Neuronal stem cell (in vitro differentiated cells): ENCODE results near the gene MICAL3.
A peak's percentile ranks its signal among the peaks of the same experiment; 100 is the strongest.
"Not testable (repeated sequence)": the region's sequence is repeated elsewhere in the genome, so short reads cannot be mapped to it uniquely, and the experiment has no call there.

ENCODE experiments used
- DNase-seq: peaks from one replicate; pipeline ENCODE4 v3.0.0-alpha.2; 2013; ENCODE audit warnings: low spot score
- H2AFZ ChIP-seq: one replicate; pipeline ENCODE4 v1.6.1; 2013; ENCODE audit warnings: mild to moderate bottlenecking, low read length, inconsistent platforms
- H2AK5ac ChIP-seq: 2 replicates; pipeline ENCODE4 v1.6.1; 2013; ENCODE audit warnings: low read depth, mild to moderate bottlenecking, inconsistent platforms, low read length, moderate library complexity, mixed read lengths
- H2BK120ac ChIP-seq: 2 replicates; pipeline ENCODE4 v1.6.1; 2013; ENCODE audit warnings: low read depth, mild to moderate bottlenecking, inconsistent platforms, low read length, moderate library complexity, mixed read lengths
- H2BK12ac ChIP-seq: one replicate; pipeline ENCODE4 v1.6.1; 2013; ENCODE audit warnings: low read length, inconsistent platforms
- H2BK15ac ChIP-seq: 2 replicates; pipeline ENCODE4 v1.6.1; 2013; ENCODE audit warnings: mild to moderate bottlenecking, low read length, inconsistent platforms, mixed read lengths
- H2BK5ac ChIP-seq: one replicate; pipeline ENCODE4 v1.6.1; 2013; ENCODE audit warnings: inconsistent platforms, mild to moderate bottlenecking, low read length, moderate library complexity
- H3K14ac ChIP-seq: one replicate; pipeline ENCODE4 v1.6.1; 2013; ENCODE audit warnings: low read length, inconsistent platforms
- H3K18ac ChIP-seq: 2 replicates; pipeline ENCODE4 v1.6.1; 2013; ENCODE audit warnings: low read length, inconsistent platforms
- H3K23ac ChIP-seq: 2 replicates; pipeline ENCODE4 v1.6.1; 2013; ENCODE audit warnings: low read depth, mild to moderate bottlenecking, mixed read lengths, low read length, inconsistent platforms; ENCODE audit not compliant: poor library complexity
- H3K27ac ChIP-seq: replicated peaks from 3 replicates; pipeline ENCODE4 v1.5.1; 2013; ENCODE audit warnings: low read length, inconsistent platforms
- H3K27me3 ChIP-seq, 3 experiments: 2 replicates each; pipeline ENCODE4 v1.6.1; 2013; ENCODE audit warnings: low read length in 3 of 3, mild to moderate bottlenecking in 2 of 3, inconsistent platforms in 1 of 3, low read depth in 1 of 3, mixed read lengths in 1 of 3, moderate library complexity in 1 of 3; ENCODE audit not compliant: control insufficient read depth in 3 of 3, insufficient read depth in 3 of 3
- H3K36me3 ChIP-seq, 2 donors: replicated peaks in 1 of 2; 2 replicates each; pipeline ENCODE4 v1.6.1; 2013; ENCODE audit warnings: low read length in 2 of 2; ENCODE audit not compliant: control insufficient read depth in 2 of 2, insufficient read depth in 2 of 2
- H3K4ac ChIP-seq: 2 replicates; pipeline ENCODE4 v1.6.1; 2013; ENCODE audit warnings: inconsistent platforms, mild to moderate bottlenecking, low read length, moderate library complexity
- H3K4me1 ChIP-seq, 2 donors: 1 replicate in 1 of 2; 2 replicates in 1 of 2; pipeline ENCODE4 v1.6.1; 2013; ENCODE audit warnings: low read length in 2 of 2, low read depth in 1 of 2; ENCODE audit not compliant: control insufficient read depth in 2 of 2, insufficient read depth in 1 of 2
- H3K4me2 ChIP-seq: one replicate; pipeline ENCODE4 v1.6.1; 2013; ENCODE audit warnings: mild to moderate bottlenecking, low read length, inconsistent platforms; ENCODE audit not compliant: insufficient read depth, poor library complexity, severe bottlenecking
- H3K4me3 ChIP-seq, 2 donors: 2 replicates each; pipeline ENCODE4 v1.5.1; 2013; ENCODE audit warnings: low read length in 2 of 2, mild to moderate bottlenecking in 2 of 2, inconsistent platforms in 1 of 2, moderate library complexity in 1 of 2
- H3K79me1 ChIP-seq: one replicate; pipeline ENCODE4 v1.6.1; 2013; ENCODE audit warnings: low read depth, mild to moderate bottlenecking, inconsistent platforms, low read length, moderate library complexity
- H3K9ac ChIP-seq: one replicate; pipeline ENCODE4 v1.6.1; 2013; ENCODE audit warnings: mild to moderate bottlenecking, low read depth, low read length, inconsistent platforms; ENCODE audit not compliant: poor library complexity
- H3K9me3 ChIP-seq, 2 donors: replicated peaks in 1 of 2; 2 replicates each; pipeline versions ENCODE3 to v1.6.1; 2013; ENCODE audit warnings: low read length in 2 of 2, mild to moderate bottlenecking in 2 of 2, inconsistent platforms in 1 of 2, low read depth in 1 of 2, mixed read lengths in 1 of 2, moderate library complexity in 1 of 2; ENCODE audit not compliant: control insufficient read depth in 2 of 2, insufficient read depth in 1 of 2
- H4K8ac ChIP-seq: one replicate; pipeline ENCODE4 v1.6.1; 2013; ENCODE audit warnings: low read depth, mild to moderate bottlenecking, inconsistent platforms, low read length, moderate library complexity
- H4K91ac ChIP-seq: one replicate; pipeline ENCODE4 v1.6.1; 2013; ENCODE audit warnings: low read length, low read depth, mild to moderate bottlenecking, inconsistent platforms; ENCODE audit not compliant: poor library complexity
- WGBS, 2 donors: extraction: QIAGEN DNeasy Blood & Tissue Kit; methylation state at CpG; one replicate each; pipeline ENCODE4 v1.1.7; 2013; ENCODE audit warnings: missing lambda C conversion rate in 2 of 2, mixed read lengths in 1 of 2; ENCODE audit not compliant: insufficient read length in 2 of 2, insufficient replicate concordance in 1 of 2; ENCODE audit errors: extremely low coverage in 2 of 2; 5-methylcytosine and 5-hydroxymethylcytosine counted together

MICAL3 gene

DNA sequence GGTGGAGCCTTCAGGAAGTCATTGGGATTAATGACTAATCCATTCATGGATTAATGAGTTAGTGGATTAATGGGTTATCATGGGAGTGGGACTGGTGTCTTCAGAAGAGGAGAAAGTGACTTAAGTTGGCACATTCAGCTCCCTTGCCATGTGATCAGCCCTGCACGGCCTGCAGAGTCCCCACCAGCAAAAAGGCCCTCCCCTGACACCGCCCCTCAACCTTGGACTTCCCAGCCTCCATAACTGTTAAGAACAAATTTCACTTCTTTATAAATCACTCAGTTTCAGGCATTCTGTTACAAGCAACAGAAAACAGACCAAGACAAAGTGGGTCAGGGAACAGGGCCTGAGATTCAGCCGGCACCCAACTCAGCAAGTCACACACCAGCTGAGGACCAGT, 85.3 kb downstream of the MICAL3 start:
- H3K23ac ChIP-seq, result no peak overlapping the region
- H2BK15ac ChIP-seq, result no peak overlapping the region
- H3K4me2 ChIP-seq, result no peak overlapping the region
- no peak overlapping the region for H3K18ac ChIP-seq
- H3K27me3 ChIP-seq, result no peaks in the 10 kb centered on the region
- H2BK5ac ChIP-seq, result no peak overlapping the region
- no peak overlapping the region for H3K9ac ChIP-seq
- H4K8ac ChIP-seq, result no peak overlapping the region
- H3K36me3 ChIP-seq, result peaks cover 0 to 4% of the 10 kb centered on the region in 2 donors
- H2AK5ac ChIP-seq, result no peak overlapping the region
- H2AFZ ChIP-seq, result no peak overlapping the region
- peaks cover 0 to 12% of the 10 kb centered on the region in 2 donors for H3K4me1 ChIP-seq
- no peak for DNase-seq
- no peak overlapping the region for H3K27ac ChIP-seq
- H4K91ac ChIP-seq, result no peak overlapping the region
- H3K9me3 ChIP-seq, result peaks cover 0 to 2% of the 10 kb centered on the region in 2 donors
- no CpG with 5 or more reads among the region's 3 CpGs for WGBS, 2 donors
- H3K4ac ChIP-seq, result no peak overlapping the region
- H3K4me3 ChIP-seq, result no peak overlapping the region
- H3K79me1 ChIP-seq, result peaks cover 2% of the 10 kb centered on the region
- H3K14ac ChIP-seq, result no peak overlapping the region
- no peak overlapping the region for H2BK120ac ChIP-seq
- no peak overlapping the region for H2BK12ac ChIP-seq

DNA sequence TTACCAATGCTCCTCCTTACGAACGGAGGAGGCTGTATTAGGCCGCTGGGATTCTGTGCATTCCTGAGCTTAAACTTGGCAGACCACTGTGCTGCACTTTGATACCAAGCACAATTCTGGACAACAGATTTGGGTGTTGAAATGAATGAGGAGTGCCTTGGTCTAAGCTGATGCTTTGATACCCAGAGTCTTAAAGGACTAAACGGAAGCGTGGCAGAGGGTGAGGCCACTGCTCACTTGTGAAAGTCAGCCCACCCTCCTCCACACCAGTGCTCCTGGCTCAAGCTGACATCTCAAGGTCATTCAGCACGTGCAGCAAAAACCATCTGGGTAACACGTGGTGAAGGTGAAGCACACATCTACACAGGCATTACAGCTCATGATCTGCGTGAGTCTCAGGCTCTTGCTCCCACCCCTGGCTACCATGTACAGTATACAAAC, 85.9 kb downstream of the MICAL3 start:
- Histone ChIP-seq H2BK12ac (no peak overlapping the region), H2BK120ac (no peak overlapping the region), H3K27ac (no peak overlapping the region), H3K23ac (no peak overlapping the region), H3K79me1 (peaks cover 2% of the 10 kb centered on the region), H3K9me3 (peaks cover 0 to 2% of the 10 kb centered on the region in 2 donors), H2BK5ac (no peak overlapping the region), H3K4me1 (peaks cover 0 to 8% of the 10 kb centered on the region in 2 donors), H4K8ac (no peak overlapping the region), H3K4me3 (no peak overlapping the region), H3K27me3 (no peaks in the 10 kb centered on the region), H2BK15ac (no peak overlapping the region), H3K4ac (no peak overlapping the region), H4K91ac (no peak overlapping the region), H2AFZ (no peak overlapping the region), H3K14ac (no peak overlapping the region), H3K9ac (peak overlapping the region; percentile 24), H3K36me3 (peaks cover 0 to 4% of the 10 kb centered on the region in 2 donors), H3K18ac (no peak overlapping the region), H2AK5ac (no peak overlapping the region), H3K4me2 (no peak overlapping the region)
- no peak for DNase-seq
- no CpG with 5 or more reads among the region's 8 CpGs for WGBS, 2 donors

DNA sequence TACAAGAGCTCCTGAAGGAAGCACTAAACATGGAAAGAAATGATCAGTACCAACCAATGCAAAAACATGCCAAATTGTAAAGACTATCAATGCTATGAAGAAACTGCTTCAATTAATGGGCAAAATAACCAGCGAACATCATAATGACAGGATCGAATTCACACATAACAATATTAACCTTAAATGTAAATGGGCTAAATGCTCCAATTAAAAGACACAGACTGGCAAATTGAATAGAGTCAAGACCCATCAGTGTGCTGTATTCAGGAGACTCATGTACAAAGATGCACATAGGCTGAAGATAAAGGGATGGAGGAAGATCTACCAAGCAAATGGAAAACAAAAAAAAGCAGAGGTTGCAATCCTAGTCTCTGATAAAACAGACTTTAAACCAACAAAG, 91.9 kb downstream of the MICAL3 start:
- not testable (repeated sequence) for H3K4ac ChIP-seq, H2AFZ ChIP-seq, H3K27me3 ChIP-seq, H2BK15ac ChIP-seq, H3K9me3 ChIP-seq, H2BK5ac ChIP-seq, H3K4me2 ChIP-seq, H4K8ac ChIP-seq, H3K4me3 ChIP-seq, H3K18ac ChIP-seq, H3K9ac ChIP-seq, DNase-seq, H4K91ac ChIP-seq, H3K27ac ChIP-seq, H3K23ac ChIP-seq, H3K14ac ChIP-seq, H3K79me1 ChIP-seq, H2BK12ac ChIP-seq, H3K4me1 ChIP-seq, H3K36me3 ChIP-seq, H2BK120ac ChIP-seq, H2AK5ac ChIP-seq
- no CpG with 5 or more reads among the region's 2 CpGs for WGBS, 2 donors

DNA sequence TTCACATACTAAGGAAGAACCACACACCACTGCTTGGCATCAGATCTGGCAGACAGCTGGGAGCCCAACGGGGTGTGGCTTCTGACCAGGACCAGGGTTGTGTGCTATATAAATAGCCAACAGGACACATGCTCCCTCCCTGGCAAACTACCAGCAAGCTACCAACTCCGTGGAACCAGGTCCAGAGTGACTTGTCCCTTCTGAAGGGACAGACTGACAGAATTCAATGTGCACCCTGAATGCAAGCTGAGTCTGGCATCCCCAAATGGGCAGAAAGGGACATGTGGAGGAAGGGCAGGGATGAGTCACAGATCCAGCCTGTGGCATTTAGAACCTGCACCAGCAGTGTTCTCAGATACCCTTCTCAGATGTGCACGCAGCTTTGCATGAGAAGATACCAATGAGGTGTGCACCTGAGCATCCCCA, 92.9 kb downstream of the MICAL3 start:
- H3K4me2 ChIP-seq, result no peak overlapping the region
- no peak overlapping the region for H3K9ac ChIP-seq
- no peak overlapping the region for H3K27ac ChIP-seq

More for the DNA sequence above, 92.9 kb downstream of the MICAL3 start:
- H3K4me1 ChIP-seq, result no peaks in the 10 kb centered on the region
- no peaks in the 10 kb centered on the region for H3K36me3 ChIP-seq
- no peaks in the 10 kb centered on the region for H3K9me3 ChIP-seq
- no peaks in the 10 kb centered on the region for H3K27me3 ChIP-seq
- H4K8ac ChIP-seq, result no peak overlapping the region
- H3K23ac ChIP-seq, result peak overlapping the region; percentile 35
- no peak overlapping the region for H2BK5ac ChIP-seq
- no peak overlapping the region for H3K4ac ChIP-seq
- no peak overlapping the region for H2BK120ac ChIP-seq
- H2AK5ac ChIP-seq, result no peak overlapping the region
- no peak overlapping the region for H4K91ac ChIP-seq
- no peak overlapping the region for H3K14ac ChIP-seq
- no peak overlapping the region for H2BK12ac ChIP-seq
- no peak for DNase-seq
- H2AFZ ChIP-seq, result no peak overlapping the region
- H3K4me3 ChIP-seq, result no peak overlapping the region
- no peak overlapping the region for H2BK15ac ChIP-seq
- WGBS, 2 donors, result no CpG with 5 or more reads among the region's 3 CpGs
- no peak overlapping the region for H3K18ac ChIP-seq
- peaks cover 2% of the 10 kb centered on the region for H3K79me1 ChIP-seq
